Right lobe of liver (tissue), 6 donors: ENCODE results near the gene SAG. TPM values are rescaled to one million over a fixed set of nuclear protein-coding genes. Genes with fewer than 3 reads are reported as not detected.

ENCODE experiments used
- ATAC-seq, 4 donors: fragments of 200-7000 bp; cut with Tn5 transposase; one replicate each; pipeline ENCODE4 v1.9.1; 2020; ENCODE audit warnings: mild to moderate bottlenecking in 4 of 4, moderate library complexity in 4 of 4
- DNase-seq, 3 donors: peaks; one replicate each; pipeline ENCODE4 v3.0.0-alpha.2; 2020
- H3K27ac ChIP-seq, 3 donors: fragments of 200-600 bp; one replicate each; pipeline ENCODE4 v1.8.0; 2022
- H3K27me3 ChIP-seq, 2 donors: fragments of 200-600 bp; one replicate each; pipeline ENCODE4 v1.8.0; 2022
- H3K36me3 ChIP-seq, 4 donors: fragments of 200-600 bp; sonication (generic) in 1 of 4; one replicate each; pipeline versions ENCODE4 v1.5.1 to v1.8.0; 2017 to 2022; ENCODE audit warnings: control low read depth in 1 of 4
- H3K4me1 ChIP-seq, 4 donors: fragments of 200-600 bp; sonication (generic) in 1 of 4; one replicate each; pipeline versions ENCODE4 v1.5.1 to v1.8.0; 2017 to 2022; ENCODE audit warnings: control low read depth in 1 of 4
- H3K4me3 ChIP-seq, 3 donors: fragments of 200-600 bp; one replicate each; pipeline ENCODE4 v1.8.0; 2022
- H3K9me3 ChIP-seq, 4 donors: fragments of 200-600 bp; sonication (generic) in 1 of 4; one replicate each; pipeline versions ENCODE4 v1.5.1 to v1.8.0; 2017 to 2022; ENCODE audit warnings: control low read depth in 1 of 4
- POLR2A ChIP-seq: fragments of 450-650 bp; IDR thresholded peaks from one replicate; pipeline ENCODE4 v1.6.1; 2017; ENCODE audit warnings: antibody characterized with exemption, mild to moderate bottlenecking
- WGBS: methylation state at CpG from one replicate; pipeline ENCODE4 v1.1.6; 2018; ENCODE audit warnings: low coverage, low lambda C conversion rate; ENCODE audit not compliant: insufficient coverage; ENCODE audit errors: missing lambda C conversion rate; 5-methylcytosine and 5-hydroxymethylcytosine counted together
- intact Hi-C, 2 donors: fragments of 100-400 bp; cut with DNase I; formaldehyde crosslinking; loops; one replicate each; pipeline versions ENCODE4 v1.11.2 to v1.14.1; 2022
- total RNA-seq, 6 experiments: library from RNA; depleted of rRNA in 2 of 6; stranded (reverse); fragments of >200 nt in 2 of 6; fragmentation: NEBNext Ultra II Directional in 3 of 6; extraction: Animal tissue kit (Norgen Biotek cat#: 25700) in 3 of 6; gene quantifications; one replicate each; pipeline versions ENCODE4 v1.1.0 to v1.2.4, GENCODE V29; 2016 to 2023
- TF ChIP-seq, protein P1 (sequence below), 4 donors: fragments of 200-600 bp in 3 of 4; fragments of 450-650 bp in 1 of 4; IDR thresholded peaks; one replicate each; pipeline versions ENCODE4 v1.5.1 to v1.8.0; 2016 to 2022; ENCODE audit warnings: antibody characterized with exemption in 4 of 4, mild to moderate bottlenecking in 2 of 4
- donor health status: DM: no; HTN: yes; CAD: no.
- donor health status: DM: no; HTN: no; CAD: no.
- donor health status: DM: no; HTN: no; CAD: no.
- donor health status: DM: no; HTN: yes; CAD: no.
- donor health status: DM: no; HTN: yes; CAD: no.

Gene SAG
- total RNA-seq, 6 experiments from 2014 or later = not detected

DNA sequence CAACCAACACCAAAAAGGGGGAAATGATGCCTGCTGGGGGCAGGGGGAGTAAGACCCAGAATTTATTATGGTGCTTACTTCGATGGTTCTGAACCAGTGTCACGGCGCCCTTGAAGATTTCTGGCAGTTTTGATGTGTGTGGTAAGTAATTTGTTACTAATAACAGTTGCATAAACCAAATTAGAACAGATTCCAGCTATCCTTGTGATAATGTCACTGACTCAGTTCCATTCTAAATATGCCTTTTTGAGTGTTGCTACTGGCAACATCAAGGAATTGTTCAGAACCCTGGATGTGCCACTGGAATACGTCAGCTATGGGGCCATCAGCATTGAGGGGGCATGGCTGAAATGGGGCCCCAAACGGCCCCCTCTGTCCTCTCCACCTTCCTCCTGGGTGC is 11.6 kb downstream of the SAG start:
- Histone ChIP-seq H3K4me1 (no peaks in the 10 kb centered on the region), H3K27me3 (no peaks in the 10 kb centered on the region), H3K27ac (no peak overlapping the region), H3K4me3 (no peak overlapping the region), H3K9me3 (no peaks in the 10 kb centered on the region), H3K36me3 (no peaks in the 10 kb centered on the region)
- DNase-seq = no peak
- intact Hi-C loops = no loop called here
- TF ChIP-seq, protein P1, sequence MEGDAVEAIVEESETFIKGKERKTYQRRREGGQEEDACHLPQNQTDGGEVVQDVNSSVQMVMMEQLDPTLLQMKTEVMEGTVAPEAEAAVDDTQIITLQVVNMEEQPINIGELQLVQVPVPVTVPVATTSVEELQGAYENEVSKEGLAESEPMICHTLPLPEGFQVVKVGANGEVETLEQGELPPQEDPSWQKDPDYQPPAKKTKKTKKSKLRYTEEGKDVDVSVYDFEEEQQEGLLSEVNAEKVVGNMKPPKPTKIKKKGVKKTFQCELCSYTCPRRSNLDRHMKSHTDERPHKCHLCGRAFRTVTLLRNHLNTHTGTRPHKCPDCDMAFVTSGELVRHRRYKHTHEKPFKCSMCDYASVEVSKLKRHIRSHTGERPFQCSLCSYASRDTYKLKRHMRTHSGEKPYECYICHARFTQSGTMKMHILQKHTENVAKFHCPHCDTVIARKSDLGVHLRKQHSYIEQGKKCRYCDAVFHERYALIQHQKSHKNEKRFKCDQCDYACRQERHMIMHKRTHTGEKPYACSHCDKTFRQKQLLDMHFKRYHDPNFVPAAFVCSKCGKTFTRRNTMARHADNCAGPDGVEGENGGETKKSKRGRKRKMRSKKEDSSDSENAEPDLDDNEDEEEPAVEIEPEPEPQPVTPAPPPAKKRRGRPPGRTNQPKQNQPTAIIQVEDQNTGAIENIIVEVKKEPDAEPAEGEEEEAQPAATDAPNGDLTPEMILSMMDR (IDR thresholded peaks at IDR 0.05) = no peak
- no peak for TF ChIP-seq POLR2A
- 74% methylated on average over 5 of the region's 5 CpGs for WGBS
- no peak for ATAC-seq

DNA sequence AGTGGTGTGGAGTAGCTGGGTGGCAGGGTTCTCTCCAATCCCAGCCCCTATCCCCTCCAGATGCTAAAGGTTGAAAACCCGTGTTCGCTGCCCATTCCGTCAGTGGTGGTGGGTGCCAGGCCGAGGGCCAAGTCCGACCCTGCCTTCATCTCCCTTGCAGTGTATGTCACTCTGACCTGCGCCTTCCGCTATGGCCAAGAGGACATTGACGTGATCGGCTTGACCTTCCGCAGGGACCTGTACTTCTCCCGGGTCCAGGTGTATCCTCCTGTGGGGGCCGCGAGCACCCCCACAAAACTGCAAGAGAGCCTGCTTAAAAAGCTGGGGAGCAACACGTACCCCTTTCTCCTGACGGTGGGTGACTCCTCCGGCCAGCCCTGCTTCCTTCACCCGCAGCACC is 12.9 kb downstream of the SAG start:
- DNase-seq (no peak), ATAC-seq (no peak)
- intact Hi-C loops = no loop called here

DNA sequence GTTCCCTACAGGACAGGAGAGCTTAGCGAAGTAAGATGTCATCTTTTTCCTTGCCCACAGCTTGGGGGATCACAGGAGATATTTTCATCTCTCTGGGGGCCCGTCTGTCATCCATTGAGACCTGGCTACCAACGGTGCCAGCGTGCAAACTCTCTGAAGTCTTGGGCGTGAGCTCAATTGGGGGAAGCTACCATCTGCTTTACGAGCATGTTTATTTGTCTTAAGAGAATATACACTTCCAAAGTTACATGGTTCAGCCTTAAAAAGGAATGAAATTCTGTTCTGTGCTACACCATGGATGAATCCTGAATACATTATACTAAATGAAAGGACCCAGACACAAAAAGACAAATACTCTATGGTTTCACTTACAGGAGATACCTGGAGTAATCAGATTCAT is 13.6 kb downstream of the SAG start:
- DNase-seq (no peak), ATAC-seq (no peak)
- H3K9me3 ChIP-seq = no peaks in the 10 kb centered on the region
- TF ChIP-seq, protein P1 (IDR thresholded peaks at IDR 0.05) = no peak
- TF ChIP-seq POLR2A = no peak
- H3K36me3 ChIP-seq = no peaks in the 10 kb centered on the region
- WGBS = 88% methylated on average over 5 of the region's 6 CpGs
- intact Hi-C loops = no loop called here
- no peak overlapping the region for H3K4me3 ChIP-seq
- H3K27me3 ChIP-seq = no peaks in the 10 kb centered on the region
- no peaks in the 10 kb centered on the region for H3K4me1 ChIP-seq
- H3K27ac ChIP-seq = no peak overlapping the region

More for the DNA sequence above, 12.9 kb downstream of the SAG start:
- Histone ChIP-seq H3K36me3 (no peaks in the 10 kb centered on the region), H3K4me1 (no peaks in the 10 kb centered on the region), H3K27ac (no peak overlapping the region), H3K27me3 (no peaks in the 10 kb centered on the region), H3K9me3 (no peaks in the 10 kb centered on the region), H3K4me3 (no peak overlapping the region)
- TF ChIP-seq, protein P1 (IDR thresholded peaks at IDR 0.05) = no peak
- TF ChIP-seq POLR2A = no peak
- WGBS = 81% methylated on average over 8 of the region's 17 CpGs

DNA sequence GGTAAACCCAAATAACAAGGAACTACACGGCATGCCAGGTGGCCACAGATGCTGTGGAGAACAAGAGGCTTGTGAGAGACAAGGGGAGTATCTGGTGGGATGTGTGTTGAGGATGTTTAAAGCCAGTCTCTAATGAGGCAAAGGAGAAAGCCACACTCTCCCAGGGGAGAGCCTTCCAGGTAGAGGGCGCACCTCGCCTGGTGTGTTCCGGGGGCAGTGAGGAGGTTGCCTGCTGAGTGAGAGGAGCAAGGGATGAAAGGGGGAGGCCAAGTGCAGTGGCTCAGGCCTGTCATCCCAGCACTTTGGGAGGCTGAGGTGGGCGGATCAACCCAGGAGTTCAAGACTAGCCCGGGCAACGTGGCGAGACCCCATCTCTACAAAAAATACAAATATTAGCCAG is 16.2 kb downstream of the SAG start:
- Histone ChIP-seq H3K27ac (no peak overlapping the region), H3K27me3 (no peaks in the 10 kb centered on the region), H3K4me3 (no peak overlapping the region), H3K36me3 (no peaks in the 10 kb centered on the region), H3K4me1 (no peaks in the 10 kb centered on the region), H3K9me3 (no peaks in the 10 kb centered on the region)
- ATAC-seq (peak; percentile 53 to 66 (median 60)), DNase-seq (no peak)
- TF ChIP-seq POLR2A = no peak
- TF ChIP-seq, protein P1 (IDR thresholded peaks at IDR 0.05) = peak in 3 of 4 donors; percentile 10 to 28 (median 17)
- intact Hi-C loops = no loop called here
- 100% methylated on average over 2 of the region's 8 CpGs for WGBS

DNA sequence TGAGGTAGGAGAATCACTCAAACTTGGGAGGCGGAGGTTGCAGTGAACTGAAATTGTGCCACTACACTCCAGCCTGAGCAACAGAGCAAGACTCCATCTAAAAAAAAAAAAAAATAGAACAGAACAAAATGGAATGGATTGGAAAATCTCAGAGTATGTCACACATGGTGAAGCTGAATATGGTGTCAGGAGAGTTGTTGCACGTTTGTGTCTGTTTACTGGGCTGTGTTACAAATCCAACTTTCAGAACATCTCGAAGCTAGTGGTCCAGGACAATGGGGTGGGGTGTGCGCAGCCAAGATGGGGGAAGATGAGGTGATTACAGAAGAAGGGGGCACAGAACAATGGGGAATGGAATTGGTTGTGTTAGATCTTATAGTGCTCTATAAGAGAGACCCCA is 17.6 kb downstream of the SAG start:
- DNase-seq (no peak), ATAC-seq (no peak)
- TF ChIP-seq POLR2A = no peak
- TF ChIP-seq, protein P1 (IDR thresholded peaks at IDR 0.05) = no peak
- Histone ChIP-seq H3K36me3 (no peaks in the 10 kb centered on the region), H3K4me1 (no peaks in the 10 kb centered on the region), H3K27ac (no peak overlapping the region), H3K4me3 (no peak overlapping the region), H3K9me3 (no peaks in the 10 kb centered on the region), H3K27me3 (no peaks in the 10 kb centered on the region)
- intact Hi-C loops = no loop called here
- 75% methylated on average over 4 of the region's 4 CpGs for WGBS
